ENCODE measurements around the gene ANKH. TPM values are rescaled to one million over a fixed set of nuclear protein-coding genes. Genes with fewer than 3 reads are reported as not detected.

The ANKH gene
- total and polyA plus RNA-seq, 10 of the 15 experiments (the other 5 are each of a cell fraction or from before 2014, with no cell fraction given): 2.1 to 43.9 (median 14.4) TPM

DNA sequence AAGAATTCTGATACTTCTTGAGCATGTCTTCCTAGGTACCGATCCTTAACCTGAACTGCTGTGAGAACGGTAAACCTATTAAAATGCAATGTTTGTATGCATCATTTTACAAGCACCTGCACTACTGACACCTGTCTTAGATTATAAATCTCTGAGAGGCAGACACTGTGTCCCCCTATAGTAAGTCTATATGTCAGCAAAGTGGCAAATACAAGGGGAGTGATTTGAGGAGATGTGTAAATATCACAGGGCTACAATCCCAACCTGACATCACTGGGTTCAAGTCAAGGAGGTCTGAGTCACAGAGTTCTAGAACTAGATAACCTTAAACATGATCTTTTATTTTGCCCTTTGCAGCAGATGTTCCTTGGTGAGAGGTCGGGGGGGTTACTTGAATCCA lies 64.1 kb downstream of the ANKH start (continued):
- TF ChIP-seq WRNIP1 (IDR thresholded peaks at IDR 0.05; ENCODE audit: borderline replicate concordance, low read depth, low read length) (no peak), SMAD1 (IDR thresholded peaks at IDR 0.05; ENCODE audit: low read depth, partially characterized antibody) (no peak), GABPA (IDR thresholded peaks at IDR 0.05; ENCODE audit: low read depth) (no peak), FOXK2 (IDR thresholded peaks at IDR 0.05) (no peak), CHD1 (IDR thresholded peaks at IDR 0.05; ENCODE audit: low read depth, low read length) (no peak), SREBF1 (IDR thresholded peaks at IDR 0.05; ENCODE audit: low read length) (no peak), ZNF217 (IDR thresholded peaks at IDR 0.05) (no peak), SIN3A (IDR thresholded peaks at IDR 0.05; ENCODE audit: low read depth, low read length) (no peak), IKZF1 (conservative IDR thresholded peaks at IDR 0.05) (no peak)
- TF ChIP-seq, protein P1, sequence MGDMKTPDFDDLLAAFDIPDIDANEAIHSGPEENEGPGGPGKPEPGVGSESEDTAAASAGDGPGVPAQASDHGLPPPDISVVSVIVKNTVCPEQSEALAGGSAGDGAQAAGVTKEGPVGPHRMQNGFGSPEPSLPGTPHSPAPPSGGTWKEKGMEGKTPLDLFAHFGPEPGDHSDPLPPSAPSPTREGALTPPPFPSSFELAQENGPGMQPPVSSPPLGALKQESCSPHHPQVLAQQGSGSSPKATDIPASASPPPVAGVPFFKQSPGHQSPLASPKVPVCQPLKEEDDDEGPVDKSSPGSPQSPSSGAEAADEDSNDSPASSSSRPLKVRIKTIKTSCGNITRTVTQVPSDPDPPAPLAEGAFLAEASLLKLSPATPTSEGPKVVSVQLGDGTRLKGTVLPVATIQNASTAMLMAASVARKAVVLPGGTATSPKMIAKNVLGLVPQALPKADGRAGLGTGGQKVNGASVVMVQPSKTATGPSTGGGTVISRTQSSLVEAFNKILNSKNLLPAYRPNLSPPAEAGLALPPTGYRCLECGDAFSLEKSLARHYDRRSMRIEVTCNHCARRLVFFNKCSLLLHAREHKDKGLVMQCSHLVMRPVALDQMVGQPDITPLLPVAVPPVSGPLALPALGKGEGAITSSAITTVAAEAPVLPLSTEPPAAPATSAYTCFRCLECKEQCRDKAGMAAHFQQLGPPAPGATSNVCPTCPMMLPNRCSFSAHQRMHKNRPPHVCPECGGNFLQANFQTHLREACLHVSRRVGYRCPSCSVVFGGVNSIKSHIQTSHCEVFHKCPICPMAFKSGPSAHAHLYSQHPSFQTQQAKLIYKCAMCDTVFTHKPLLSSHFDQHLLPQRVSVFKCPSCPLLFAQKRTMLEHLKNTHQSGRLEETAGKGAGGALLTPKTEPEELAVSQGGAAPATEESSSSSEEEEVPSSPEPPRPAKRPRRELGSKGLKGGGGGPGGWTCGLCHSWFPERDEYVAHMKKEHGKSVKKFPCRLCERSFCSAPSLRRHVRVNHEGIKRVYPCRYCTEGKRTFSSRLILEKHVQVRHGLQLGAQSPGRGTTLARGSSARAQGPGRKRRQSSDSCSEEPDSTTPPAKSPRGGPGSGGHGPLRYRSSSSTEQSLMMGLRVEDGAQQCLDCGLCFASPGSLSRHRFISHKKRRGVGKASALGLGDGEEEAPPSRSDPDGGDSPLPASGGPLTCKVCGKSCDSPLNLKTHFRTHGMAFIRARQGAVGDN (IDR thresholded peaks at IDR 0.05): no peak

DNA sequence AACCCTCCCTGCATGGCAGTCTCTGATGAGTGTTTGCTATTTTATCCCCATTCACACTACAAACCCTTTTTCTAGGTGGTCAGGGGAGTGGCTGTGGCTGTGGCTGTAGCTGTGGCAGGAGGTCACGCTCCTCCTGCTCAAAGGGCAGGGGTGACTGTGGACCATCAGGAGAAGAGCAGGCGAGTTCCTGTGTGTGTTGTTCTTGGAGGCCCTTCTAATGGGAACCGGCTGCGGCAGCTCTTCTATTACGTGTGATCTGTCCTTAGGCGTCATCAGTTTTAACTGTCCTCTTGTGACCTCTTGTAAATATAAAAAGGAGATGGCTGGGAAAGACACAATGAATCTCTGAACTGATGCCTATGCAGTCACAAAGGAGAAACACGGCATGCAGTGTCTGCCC lies 65.1 kb downstream of the ANKH start:
- no peak overlapping the region for H3K4me2 ChIP-seq (ENCODE audit: control insufficient read depth, insufficient read depth)
- CTCF ChIA-PET: no interaction called here
- in situ Hi-C loops (cut with MboI) (no loop called here), intact Hi-C loops (cut with micrococcal nuclease; ENCODE audit: unreplicated experiment) (no loop called here)
- no peaks in the 10 kb centered on the region for H3K36me3 ChIP-seq (ENCODE audit: control insufficient read depth in 2 of 2, insufficient read depth in 2 of 2, low read length in 1 of 2)
- no peak overlapping the region for H3K27ac ChIP-seq (ENCODE audit: control insufficient read depth, insufficient read depth)
- no peaks in the 10 kb centered on the region for H3K27me3 ChIP-seq (replicated peaks in 1 of 2; ENCODE audit: control insufficient read depth in 2 of 2, insufficient read depth in 2 of 2, low read length in 1 of 2)
- H2AFZ ChIP-seq (ENCODE audit: control insufficient read depth, low read depth, low read length): no peak overlapping the region
- RAD21 ChIA-PET (ENCODE audit: unreplicated experiment): no interaction called here
- SMC1A ChIA-PET (ENCODE audit: uncharacterized antibody, unreplicated experiment): interaction anchor here (0.6 kb wide), 1 partner anchor 455 kb away, joined by 3 read pairs; no protein-coding TSS in a partner anchor
- POLR2A ChIA-PET: no interaction called here
- no peak overlapping the region for H3K9ac ChIP-seq (ENCODE audit: control insufficient read depth, insufficient read depth, low read length)
- H3K4me1 ChIP-seq (ENCODE audit: control insufficient read depth, insufficient read depth, low read length): peaks cover 15% of the 10 kb centered on the region
- H3K4me3 ChIP-seq: no peak overlapping the region
- DNase-seq (ENCODE audit: low read depth, low spot score): no peak
- H3K9me3 ChIP-seq (replicated peaks; ENCODE audit: control insufficient read depth, insufficient read depth, low read length): no peaks in the 10 kb centered on the region
- H3K79me2 ChIP-seq (ENCODE audit: control insufficient read depth, insufficient read depth, low read length): no peaks in the 10 kb centered on the region
- no peaks in the 10 kb centered on the region for H4K20me1 ChIP-seq (ENCODE audit: control insufficient read depth, insufficient read depth)
- no peak for ATAC-seq
- FAIRE-seq: no peak
- 94% methylated on average over 7 of the region's 7 CpGs for WGBS (ENCODE audit: insufficient coverage, insufficient replicate concordance, low lambda C conversion rate, missing lambda C conversion rate)
- TF ChIP-seq BMI1 (IDR thresholded peaks at IDR 0.05; ENCODE audit: borderline replicate concordance): no peak
- no TSS peak for BruUV-seq (replicated peaks)

All from GM12878 (cell line).